Measurements from ENCODE around the gene GYG2.

The GYG2 gene

DNA sequence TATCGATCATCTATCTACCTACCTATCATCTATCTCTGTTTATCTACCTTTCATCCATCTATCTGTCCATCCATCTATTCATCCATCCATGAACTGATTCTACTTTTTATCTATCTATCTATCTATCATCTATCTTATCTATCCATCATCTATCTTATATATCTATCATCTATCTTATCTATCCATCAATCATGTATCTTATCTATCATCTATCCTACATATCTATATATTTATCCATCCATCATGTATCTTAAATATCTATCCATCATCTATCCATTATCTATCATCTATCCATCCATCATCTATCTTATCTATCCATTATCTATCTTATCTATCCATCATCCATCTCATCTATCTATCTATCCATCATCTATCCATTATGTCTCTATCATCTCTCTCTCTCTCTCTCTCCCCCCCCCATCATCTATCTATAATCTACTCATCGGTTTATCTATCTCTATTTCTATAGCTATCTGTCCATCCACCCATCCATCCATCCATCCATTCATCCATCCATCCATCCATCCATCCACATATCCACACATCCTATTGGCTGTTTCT, 79.5 kb downstream of the GYG2 start:
- Histone ChIP-seq H3K79me2 (no peaks in the 10 kb centered on the region), H3K9me3 (ENCODE audit: control insufficient read depth, low read length) (no peaks in the 10 kb centered on the region), H2AFZ (no peak overlapping the region)

DNA sequence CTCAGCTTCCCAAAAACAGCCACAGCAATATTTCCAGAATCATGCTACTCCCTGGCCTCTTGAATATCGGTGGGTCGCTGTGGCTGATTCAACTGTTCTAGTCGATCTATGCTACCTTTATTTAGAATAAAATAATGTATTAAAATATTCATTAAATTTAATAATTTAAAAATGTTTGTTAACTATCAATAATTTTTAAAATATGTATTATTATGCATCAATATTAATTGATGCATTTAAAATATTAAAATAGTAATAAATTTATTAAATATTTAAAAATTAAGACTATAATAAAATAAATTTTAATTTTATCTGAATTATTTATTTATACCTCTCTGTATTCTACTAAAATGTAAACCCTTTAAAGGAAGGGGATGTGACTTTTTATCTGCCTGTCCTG, 81.4 kb downstream of the GYG2 start:
- Histone ChIP-seq H3K79me2 (no peaks in the 10 kb centered on the region), H2AFZ (no peak overlapping the region), H3K4me1 (no peaks in the 10 kb centered on the region), H3K27me3 (ENCODE audit: control insufficient read depth, insufficient read depth, low read length) (no peaks in the 10 kb centered on the region), H3K4me3 (ENCODE audit: low read depth, low read length) (no peak overlapping the region), H3K9ac (no peak overlapping the region), H3K9me3 (ENCODE audit: control insufficient read depth, low read length) (no peaks in the 10 kb centered on the region), H3K27ac (no peak overlapping the region), H3K36me3 (ENCODE audit: control insufficient read depth, insufficient read depth, low read length) (no peaks in the 10 kb centered on the region), H3K4me2 (ENCODE audit: low read length) (no peak overlapping the region)
- TF ChIP-seq, protein P1, sequence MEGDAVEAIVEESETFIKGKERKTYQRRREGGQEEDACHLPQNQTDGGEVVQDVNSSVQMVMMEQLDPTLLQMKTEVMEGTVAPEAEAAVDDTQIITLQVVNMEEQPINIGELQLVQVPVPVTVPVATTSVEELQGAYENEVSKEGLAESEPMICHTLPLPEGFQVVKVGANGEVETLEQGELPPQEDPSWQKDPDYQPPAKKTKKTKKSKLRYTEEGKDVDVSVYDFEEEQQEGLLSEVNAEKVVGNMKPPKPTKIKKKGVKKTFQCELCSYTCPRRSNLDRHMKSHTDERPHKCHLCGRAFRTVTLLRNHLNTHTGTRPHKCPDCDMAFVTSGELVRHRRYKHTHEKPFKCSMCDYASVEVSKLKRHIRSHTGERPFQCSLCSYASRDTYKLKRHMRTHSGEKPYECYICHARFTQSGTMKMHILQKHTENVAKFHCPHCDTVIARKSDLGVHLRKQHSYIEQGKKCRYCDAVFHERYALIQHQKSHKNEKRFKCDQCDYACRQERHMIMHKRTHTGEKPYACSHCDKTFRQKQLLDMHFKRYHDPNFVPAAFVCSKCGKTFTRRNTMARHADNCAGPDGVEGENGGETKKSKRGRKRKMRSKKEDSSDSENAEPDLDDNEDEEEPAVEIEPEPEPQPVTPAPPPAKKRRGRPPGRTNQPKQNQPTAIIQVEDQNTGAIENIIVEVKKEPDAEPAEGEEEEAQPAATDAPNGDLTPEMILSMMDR (IDR thresholded peaks at IDR 0.05) = no peak

More for the DNA sequence above, 79.5 kb downstream of the GYG2 start:
- H3K4me2 ChIP-seq (ENCODE audit: low read length) = no peak overlapping the region
- H3K4me1 ChIP-seq = no peaks in the 10 kb centered on the region
- no peaks in the 10 kb centered on the region for H3K27me3 ChIP-seq (ENCODE audit: control insufficient read depth, insufficient read depth, low read length)
- no peaks in the 10 kb centered on the region for H3K36me3 ChIP-seq (ENCODE audit: control insufficient read depth, insufficient read depth, low read length)
- H3K9ac ChIP-seq = no peak overlapping the region
- TF ChIP-seq, protein P1 (IDR thresholded peaks at IDR 0.05) = no peak
- no peak overlapping the region for H3K4me3 ChIP-seq (ENCODE audit: low read depth, low read length)
- no peak overlapping the region for H3K27ac ChIP-seq

DNA sequence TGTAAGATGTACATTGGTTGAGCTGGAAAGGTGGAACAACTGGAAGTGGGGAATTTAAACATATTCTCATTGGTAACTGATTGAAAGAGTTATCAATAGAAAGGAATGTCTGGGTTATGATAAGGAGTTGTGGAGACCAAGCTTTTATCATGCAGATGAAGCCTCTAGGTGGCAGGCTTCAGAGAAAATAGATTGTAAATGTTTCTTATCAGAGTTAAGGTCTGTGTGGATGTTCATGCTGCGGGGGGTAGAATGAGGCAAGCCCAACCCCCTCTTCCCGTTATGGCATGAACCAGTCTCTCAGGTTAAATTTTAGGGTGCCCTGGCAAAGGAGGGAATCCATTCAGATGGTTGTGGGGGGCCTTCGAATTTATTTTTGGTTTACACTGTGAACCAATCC, 84.4 kb downstream of the GYG2 start:
- Histone ChIP-seq H3K4me3 (ENCODE audit: low read depth, low read length) (no peak overlapping the region), H3K79me2 (no peaks in the 10 kb centered on the region), H3K9me3 (ENCODE audit: control insufficient read depth, low read length) (no peaks in the 10 kb centered on the region), H3K9ac (no peak overlapping the region), H2AFZ (no peak overlapping the region), H3K36me3 (ENCODE audit: control insufficient read depth, insufficient read depth, low read length) (no peaks in the 10 kb centered on the region), H3K27me3 (ENCODE audit: control insufficient read depth, insufficient read depth, low read length) (no peaks in the 10 kb centered on the region), H3K4me2 (ENCODE audit: low read length) (no peak overlapping the region), H3K27ac (no peak overlapping the region), H3K4me1 (no peaks in the 10 kb centered on the region)
- TF ChIP-seq, protein P1 (IDR thresholded peaks at IDR 0.05) = no peak

DNA sequence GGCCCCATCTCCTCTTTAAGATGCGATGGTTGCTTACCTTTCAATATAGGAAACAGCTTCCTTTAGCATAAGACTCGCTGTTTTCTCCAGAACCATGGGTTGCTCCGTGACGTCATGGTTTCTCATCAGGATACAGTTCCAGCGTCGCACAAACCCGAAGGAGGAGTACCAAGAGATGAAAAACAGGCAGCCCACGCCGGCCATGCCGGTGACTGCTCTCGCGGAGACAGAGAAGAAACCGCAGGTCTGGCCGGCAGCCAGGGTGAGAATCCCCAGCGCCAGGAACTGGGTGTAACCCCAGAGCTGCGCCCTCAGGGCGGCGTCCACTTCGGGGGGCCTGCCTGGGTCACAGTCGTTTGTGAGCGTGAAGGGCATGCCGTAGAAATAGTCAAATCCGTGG, 89.0 kb downstream of the GYG2 start:
- TF ChIP-seq, protein P1 (IDR thresholded peaks at IDR 0.05) = no peak
- H3K79me2 ChIP-seq = no peaks in the 10 kb centered on the region
- H3K4me1 ChIP-seq = no peaks in the 10 kb centered on the region
- H3K27me3 ChIP-seq (ENCODE audit: control insufficient read depth, insufficient read depth, low read length) = no peaks in the 10 kb centered on the region
- H3K9me3 ChIP-seq (ENCODE audit: control insufficient read depth, low read length) = no peaks in the 10 kb centered on the region
- H3K36me3 ChIP-seq (ENCODE audit: control insufficient read depth, insufficient read depth, low read length) = no peaks in the 10 kb centered on the region
- no peak overlapping the region for H2AFZ ChIP-seq
- H3K4me2 ChIP-seq (ENCODE audit: low read length) = no peak overlapping the region
- H3K9ac ChIP-seq = no peak overlapping the region
- no peak overlapping the region for H3K27ac ChIP-seq
- H3K4me3 ChIP-seq (ENCODE audit: low read depth, low read length) = no peak overlapping the region

DNA sequence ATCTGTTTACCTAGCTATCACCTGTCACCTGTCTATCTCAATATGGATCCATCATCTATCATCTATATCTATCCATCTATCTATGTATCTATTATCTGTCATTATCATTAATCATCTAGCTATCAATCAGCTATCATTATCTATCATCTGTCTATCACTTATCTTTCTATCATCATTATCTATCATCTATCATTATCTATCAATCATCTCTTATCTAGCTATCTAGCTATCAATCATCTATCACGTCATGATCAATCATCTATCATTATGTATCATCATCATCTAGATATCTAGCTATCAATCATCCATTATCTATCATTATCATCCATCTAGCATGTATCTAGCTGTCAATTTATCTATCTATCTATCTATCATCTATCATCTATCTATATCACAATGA, 92.5 kb downstream of the GYG2 start:
- Histone ChIP-seq H2AFZ (no peak overlapping the region), H3K27ac (no peak overlapping the region), H3K4me3 (ENCODE audit: low read depth, low read length) (no peak overlapping the region), H3K9ac (no peak overlapping the region), H3K4me1 (no peaks in the 10 kb centered on the region), H3K9me3 (ENCODE audit: control insufficient read depth, low read length) (no peaks in the 10 kb centered on the region), H3K36me3 (ENCODE audit: control insufficient read depth, insufficient read depth, low read length) (no peaks in the 10 kb centered on the region), H3K4me2 (ENCODE audit: low read length) (no peak overlapping the region), H3K27me3 (ENCODE audit: control insufficient read depth, insufficient read depth, low read length) (no peaks in the 10 kb centered on the region), H3K79me2 (no peaks in the 10 kb centered on the region)
- TF ChIP-seq, protein P1 (IDR thresholded peaks at IDR 0.05) = no peak
